GM21825 (cell line): ENCODE data around the gene PARP12.

Experiments
- ATAC-seq: cut with Tn5 transposase; IDR thresholded peaks from one replicate; pipeline ENCODE4 v1.9.1; 2021; ENCODE audit warnings: mild to moderate bottlenecking, moderate library complexity; ENCODE audit not compliant: unreplicated experiment

Gene PARP12

GRCh38 chr7:139993169-139993568 is 69.6 kb downstream of the PARP12 start:
- no peak for ATAC-seq

- no peak for ATAC-seq
Observed at GRCh38 chr7:139992353-139993044, 70.3 kb downstream of the PARP12 start.

GRCh38 chr7:139991911-139992310 is 70.8 kb downstream of the PARP12 start:
- no peak for ATAC-seq

GRCh38 chr7:139991269-139991666 is 71.5 kb downstream of the PARP12 start:
- ATAC-seq: no peak

- ATAC-seq: no peak
Observed at GRCh38 chr7:139990571-139991268, 72.0 kb downstream of the PARP12 start.

GRCh38 chr7:139990142-139990535 is 72.6 kb downstream of the PARP12 start:
- no peak for ATAC-seq

GRCh38 chr7:139989366-139990141 is 73.2 kb downstream of the PARP12 start:
- no peak for ATAC-seq

- ATAC-seq: no peak
Observed at GRCh38 chr7:139987691-139988516, 74.8 kb downstream of the PARP12 start.

- no peak for ATAC-seq
Observed at GRCh38 chr7:139985811-139986210, 76.9 kb downstream of the PARP12 start.

GRCh38 chr7:139984642-139985539 is 77.9 kb downstream of the PARP12 start:
- no peak for ATAC-seq

- ATAC-seq: no peak
Observed at GRCh38 chr7:139982927-139983920, 79.5 kb downstream of the PARP12 start.

- ATAC-seq: no peak
Observed at GRCh38 chr7:139981511-139981895, 81.2 kb downstream of the PARP12 start.

- no peak for ATAC-seq
Observed at GRCh38 chr7:139976838-139977656, 85.7 kb downstream of the PARP12 start.

GRCh38 chr7:139976055-139976837 is 86.5 kb downstream of the PARP12 start:
- no peak for ATAC-seq

- ATAC-seq: no peak
Observed at GRCh38 chr7:139974179-139974811, 88.5 kb downstream of the PARP12 start.
